A673 (cell line): Measurements from ENCODE around the gene HMCN2.

Source experiments
- CTCF ChIP-seq: fragments of 300-800, 200-600 bp; sonication (generic); conservative IDR thresholded peaks from 2 replicates; pipeline ENCODE4 v1.5.1; 2017; ENCODE audit warnings: low read depth, mild to moderate bottlenecking, antibody characterized with exemption, low read length, moderate library complexity, mixed read lengths
- EZH2 ChIP-seq: fragments of 200-600 bp; sonication (generic); IDR thresholded peaks from 2 replicates; pipeline ENCODE4 v1.6.1; 2017; ENCODE audit warnings: borderline replicate concordance, low read depth, mild to moderate bottlenecking, mixed read lengths, antibody characterized with exemption, low read length; ENCODE audit not compliant: poor library complexity, severe bottlenecking

GRCh38 chr9:130334915-130335314 is 69.4 kb downstream of the HMCN2 start:
- TF ChIP-seq CTCF (no peak), EZH2 (no peak)
